PC-9 (cell line): ENCODE measurements around the gene GRM7. TPM values are rescaled to one million over a fixed set of nuclear protein-coding genes. Genes with fewer than 3 reads are reported as not detected.

Source experiments
- BruUV-seq: library from RNA; stranded (reverse); fragments of 400-500 nt; replicated peaks from 2 replicates; lab custom pipeline; 2021; lab: Mats Ljungman, UMichigan
- CTCF ChIA-PET: fragments of 300-600 bp; sonication (Branson Sonifier 250); formaldehyde crosslinking; loops from one replicate; lab custom pipeline; 2022; ENCODE audit warnings: antibody characterized with exemption; lab: Charles Lee
- POLR2A ChIA-PET: fragments of 300-600 bp; sonication (Branson Sonifier 250); formaldehyde crosslinking; loops from one replicate; lab custom pipeline; 2022; ENCODE audit warnings: antibody characterized with exemption; ENCODE audit not compliant: unreplicated experiment; lab: Charles Lee
- DNase-seq, 2 experiments: peaks; one replicate each; pipeline versions ENCODE4 v3.0.0 to v3.0.0-alpha.2; 2015 to 2022; ENCODE audit warnings: mixed read lengths in 1 of 2
- H2AFZ ChIP-seq: fragments of 200-600 bp; sonication (generic); 2 replicates; pipeline ENCODE4 v1.8.1; 2017; ENCODE audit warnings: antibody characterized with exemption
- H3F3A ChIP-seq: fragments of 200-600 bp; sonication (generic); 2 replicates; pipeline ENCODE4 v1.8.1; 2017; ENCODE audit warnings: antibody characterized with exemption, mild to moderate bottlenecking, low read depth; ENCODE audit not compliant: insufficient read depth
- H3K27ac ChIP-seq: fragments of 200-600 bp; sonication (generic); 2 replicates; pipeline ENCODE4 v1.6.1; 2016; ENCODE audit warnings: mixed run types
- H3K27me3 ChIP-seq: fragments of 200-600 bp; sonication (generic); 2 replicates; pipeline ENCODE4 v1.6.1; 2016; ENCODE audit warnings: low read depth, mixed run types; ENCODE audit not compliant: insufficient read depth
- H3K36me3 ChIP-seq: fragments of 200-600 bp; sonication (generic); 2 replicates; pipeline ENCODE4 v1.6.1; 2016; ENCODE audit warnings: low read depth, mixed run types
- H3K4me1 ChIP-seq: fragments of 200-600 bp; sonication (generic); replicated peaks from 2 replicates; pipeline ENCODE4 v1.6.1; 2016; ENCODE audit warnings: mixed run types; ENCODE audit not compliant: insufficient read depth
- H3K4me2 ChIP-seq: fragments of 200-600 bp; sonication (generic); 2 replicates; pipeline ENCODE4 v1.6.1; 2017; ENCODE audit warnings: mixed run types
- H3K4me3 ChIP-seq: fragments of 200-600 bp; sonication (generic); 2 replicates; pipeline ENCODE4 v1.6.1; 2016; ENCODE audit warnings: mixed run types
- H3K79me2 ChIP-seq: fragments of 200-600 bp; sonication (generic); 2 replicates; pipeline ENCODE4 v1.6.1; 2017; ENCODE audit warnings: low read depth, mixed run types
- H3K9me2 ChIP-seq: fragments of 200-600 bp; sonication (generic); 2 replicates; pipeline ENCODE4 v1.8.1; 2017; ENCODE audit warnings: mild to moderate bottlenecking; ENCODE audit not compliant: insufficient read depth
- H3K9me3 ChIP-seq: fragments of 200-600 bp; sonication (generic); 2 replicates; pipeline ENCODE4 v1.8.1; 2016; ENCODE audit warnings: low read depth; ENCODE audit not compliant: insufficient read depth
- H4K20me1 ChIP-seq: fragments of 200-600 bp; sonication (generic); 2 replicates; pipeline ENCODE4 v1.8.1; 2017; ENCODE audit not compliant: insufficient read depth
- EZH2 ChIP-seq: fragments of 200-600 bp; sonication (generic); IDR thresholded peaks from 2 replicates; pipeline ENCODE4 v1.8.0; 2017; ENCODE audit warnings: antibody characterized with exemption, low read depth
- intact Hi-C: fragments of 100-400 bp; cut with micrococcal nuclease; formaldehyde crosslinking; loops from one replicate; pipeline ENCODE4 v1.10.0; 2022; ENCODE audit not compliant: unreplicated experiment
- total RNA-seq: library from RNA; stranded (reverse); gene quantifications from 2 replicates; pipeline ENCODE4 v1.2.3, GENCODE V29; 2021
- TF ChIP-seq, protein P1 (sequence below): fragments of 200-600 bp; sonication (generic); conservative IDR thresholded peaks from 2 replicates; pipeline ENCODE4 v1.6.1; 2017; ENCODE audit warnings: mixed run types, antibody characterized with exemption, mild to moderate bottlenecking, moderate library complexity

The GRM7 gene
- total RNA-seq, 1 experiment from 2014 or later: not detected

DNA sequence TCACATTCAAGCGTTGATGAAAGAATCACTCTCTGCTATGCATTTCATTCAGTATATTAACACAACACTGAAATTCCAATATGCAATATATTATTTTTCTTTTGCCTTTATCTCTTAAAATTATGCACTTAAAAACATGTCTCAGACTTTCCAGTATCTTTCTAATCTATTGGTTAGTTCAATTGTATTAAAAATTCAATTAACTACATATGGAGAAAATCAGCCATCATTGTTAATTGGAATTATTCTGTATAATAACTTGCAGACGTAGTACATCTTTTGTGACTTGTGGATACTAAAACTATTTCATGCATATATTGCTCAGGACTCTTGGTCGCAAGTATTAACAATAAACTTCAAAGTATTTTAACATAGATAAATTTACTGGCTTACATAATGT, 715.6 kb downstream of the GRM7 start:
- no peaks in the 10 kb centered on the region for H3K4me1 ChIP-seq
- H3F3A ChIP-seq: no peaks in the 10 kb centered on the region
- no peaks in the 10 kb centered on the region for H3K9me3 ChIP-seq
- intact Hi-C loops: no loop called here
- H3K27ac ChIP-seq: no peak overlapping the region
- no peaks in the 10 kb centered on the region; the same call in 1 of the 2 replicates for H4K20me1 ChIP-seq
- POLR2A ChIA-PET: no interaction called here
- CTCF ChIA-PET: no interaction called here
- TF ChIP-seq EZH2: no peak
- TF ChIP-seq, protein P1, sequence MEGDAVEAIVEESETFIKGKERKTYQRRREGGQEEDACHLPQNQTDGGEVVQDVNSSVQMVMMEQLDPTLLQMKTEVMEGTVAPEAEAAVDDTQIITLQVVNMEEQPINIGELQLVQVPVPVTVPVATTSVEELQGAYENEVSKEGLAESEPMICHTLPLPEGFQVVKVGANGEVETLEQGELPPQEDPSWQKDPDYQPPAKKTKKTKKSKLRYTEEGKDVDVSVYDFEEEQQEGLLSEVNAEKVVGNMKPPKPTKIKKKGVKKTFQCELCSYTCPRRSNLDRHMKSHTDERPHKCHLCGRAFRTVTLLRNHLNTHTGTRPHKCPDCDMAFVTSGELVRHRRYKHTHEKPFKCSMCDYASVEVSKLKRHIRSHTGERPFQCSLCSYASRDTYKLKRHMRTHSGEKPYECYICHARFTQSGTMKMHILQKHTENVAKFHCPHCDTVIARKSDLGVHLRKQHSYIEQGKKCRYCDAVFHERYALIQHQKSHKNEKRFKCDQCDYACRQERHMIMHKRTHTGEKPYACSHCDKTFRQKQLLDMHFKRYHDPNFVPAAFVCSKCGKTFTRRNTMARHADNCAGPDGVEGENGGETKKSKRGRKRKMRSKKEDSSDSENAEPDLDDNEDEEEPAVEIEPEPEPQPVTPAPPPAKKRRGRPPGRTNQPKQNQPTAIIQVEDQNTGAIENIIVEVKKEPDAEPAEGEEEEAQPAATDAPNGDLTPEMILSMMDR: no peak
- no peak overlapping the region for H3K4me2 ChIP-seq
- no peaks in the 10 kb centered on the region for H3K27me3 ChIP-seq
- H3K36me3 ChIP-seq: no peaks in the 10 kb centered on the region
- no peak for DNase-seq
- BruUV-seq: no TSS peak
- no peak overlapping the region for H2AFZ ChIP-seq
- no peak overlapping the region for H3K4me3 ChIP-seq
- H3K79me2 ChIP-seq: no peaks in the 10 kb centered on the region
- no peaks in the 10 kb centered on the region for H3K9me2 ChIP-seq

DNA sequence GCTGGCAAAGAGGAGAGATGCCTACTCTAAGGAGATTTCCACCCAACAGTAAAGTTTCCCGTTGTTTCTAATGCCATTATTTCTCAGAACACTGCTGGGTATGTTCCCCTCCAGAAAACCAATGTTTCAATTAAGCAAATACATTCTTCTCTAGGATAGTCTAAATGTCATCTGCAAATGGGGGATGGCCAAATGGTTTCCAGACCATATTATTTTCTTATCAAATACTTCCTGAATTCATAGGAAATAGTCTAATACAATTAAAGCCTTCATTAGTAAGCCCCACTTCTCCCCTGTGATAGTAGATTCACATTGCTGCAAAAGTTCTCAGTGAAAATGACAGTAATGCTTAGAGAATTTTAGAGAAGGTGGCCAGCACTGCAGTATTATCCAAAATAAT, 716.6 kb downstream of the GRM7 start:
- H3K4me1 ChIP-seq: no peaks in the 10 kb centered on the region
- H3K4me3 ChIP-seq: no peak overlapping the region
- H4K20me1 ChIP-seq: no peaks in the 10 kb centered on the region; the same call in 1 of the 2 replicates
- intact Hi-C loops: no loop called here
- no peak for DNase-seq
- H3K36me3 ChIP-seq: no peaks in the 10 kb centered on the region
- no peak overlapping the region for H2AFZ ChIP-seq
- no peak for TF ChIP-seq EZH2
- TF ChIP-seq, protein P1: no peak
- H3K27me3 ChIP-seq: no peaks in the 10 kb centered on the region
- ChIA-PET POLR2A (no interaction called here), CTCF (no interaction called here)
- no peaks in the 10 kb centered on the region for H3K9me2 ChIP-seq
- H3K27ac ChIP-seq: no peak overlapping the region
- H3K9me3 ChIP-seq: no peaks in the 10 kb centered on the region
- H3K79me2 ChIP-seq: no peaks in the 10 kb centered on the region
- no peaks in the 10 kb centered on the region for H3F3A ChIP-seq
- H3K4me2 ChIP-seq: no peak overlapping the region
- BruUV-seq: no TSS peak

DNA sequence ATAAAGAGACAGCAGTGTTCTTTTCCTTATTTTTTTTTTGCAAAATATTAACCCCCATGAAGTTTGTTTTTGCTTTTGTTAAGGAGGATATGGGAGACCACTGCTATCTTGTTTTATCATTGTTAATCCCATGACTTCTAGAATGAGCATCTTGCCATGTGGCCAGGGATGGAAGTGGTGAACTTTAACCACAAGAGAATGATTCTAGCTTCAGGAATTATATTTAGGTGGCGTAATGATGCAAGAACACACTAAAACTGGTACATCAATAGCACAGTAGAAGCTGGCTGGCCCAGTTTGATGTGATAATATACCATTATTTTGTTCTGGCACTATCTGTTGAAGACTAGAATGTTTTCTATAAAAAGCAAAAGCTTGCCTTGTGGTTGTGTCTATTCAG, 720.9 kb downstream of the GRM7 start:
- Histone ChIP-seq H4K20me1 (no peaks in the 10 kb centered on the region; the same call in 1 of the 2 replicates), H3K79me2 (no peaks in the 10 kb centered on the region), H3K9me2 (no peaks in the 10 kb centered on the region), H3K27me3 (no peaks in the 10 kb centered on the region), H3F3A (no peaks in the 10 kb centered on the region), H3K4me3 (no peak overlapping the region), H3K4me1 (no peaks in the 10 kb centered on the region), H3K9me3 (no peaks in the 10 kb centered on the region), H3K36me3 (no peaks in the 10 kb centered on the region), H3K4me2 (no peak overlapping the region), H3K27ac (no peak overlapping the region), H2AFZ (no peak overlapping the region)
- intact Hi-C loops: no loop called here
- TF ChIP-seq EZH2: no peak
- TF ChIP-seq, protein P1: no peak
- DNase-seq: no peak
- no TSS peak for BruUV-seq
- CTCF ChIA-PET: no interaction called here
- POLR2A ChIA-PET: no interaction called here
